Measurements from ENCODE around the gene RNPEPL1.

DNA sequence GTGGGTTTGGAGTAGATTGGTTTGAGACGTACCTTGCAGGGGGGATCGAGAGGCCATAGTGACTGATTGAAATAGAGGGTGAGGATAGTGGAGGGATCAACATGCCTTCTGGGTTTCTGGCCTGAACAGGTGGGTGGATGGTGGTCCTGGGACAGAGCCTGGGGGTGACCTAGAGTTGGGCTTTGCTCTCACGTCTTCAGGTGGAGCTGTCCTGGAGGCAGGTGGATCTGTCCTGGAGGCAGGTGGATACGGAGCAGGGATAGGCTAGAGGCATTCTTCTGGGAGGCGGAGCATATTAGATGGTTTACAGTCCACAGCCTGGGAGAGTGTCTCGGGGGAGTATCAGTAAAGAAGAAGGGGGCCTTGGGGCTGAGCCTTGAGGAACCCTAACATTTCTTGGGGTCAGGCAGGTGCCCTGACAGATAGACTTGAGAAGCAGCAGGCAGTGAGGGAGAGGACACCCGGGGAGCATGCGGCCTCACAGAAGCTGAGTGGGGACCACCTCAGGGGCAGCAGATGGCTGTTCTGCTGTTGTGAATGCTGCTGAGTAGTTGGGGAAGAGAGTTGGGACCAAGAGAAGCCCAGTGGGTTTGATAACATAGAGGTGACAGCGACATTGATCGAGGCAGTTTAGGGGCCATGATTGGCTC lies 19.8 kb downstream of the RNPEPL1 start:
- TF ChIP-seq BCL11A (tag by site-specific recombination; IDR thresholded peaks at IDR 0.05; ENCODE audit: low read depth) (no peak), PRDM6 (tag by site-specific recombination; IDR thresholded peaks at IDR 0.05) (no peak), ZNF621 (tag by site-specific recombination; IDR thresholded peaks at IDR 0.05) (no peak), ZEB2 (tag by site-specific recombination; IDR thresholded peaks at IDR 0.05) (no peak), ZNF639 (tag by site-specific recombination; IDR thresholded peaks at IDR 0.05) (no peak), GLIS2 (tag by site-specific recombination; IDR thresholded peaks at IDR 0.05) (no peak), ZNF529 (tag by site-specific recombination; IDR thresholded peaks at IDR 0.05; ENCODE audit: insufficient replicate concordance) (no peak)
- TF ChIP-seq, protein P1, sequence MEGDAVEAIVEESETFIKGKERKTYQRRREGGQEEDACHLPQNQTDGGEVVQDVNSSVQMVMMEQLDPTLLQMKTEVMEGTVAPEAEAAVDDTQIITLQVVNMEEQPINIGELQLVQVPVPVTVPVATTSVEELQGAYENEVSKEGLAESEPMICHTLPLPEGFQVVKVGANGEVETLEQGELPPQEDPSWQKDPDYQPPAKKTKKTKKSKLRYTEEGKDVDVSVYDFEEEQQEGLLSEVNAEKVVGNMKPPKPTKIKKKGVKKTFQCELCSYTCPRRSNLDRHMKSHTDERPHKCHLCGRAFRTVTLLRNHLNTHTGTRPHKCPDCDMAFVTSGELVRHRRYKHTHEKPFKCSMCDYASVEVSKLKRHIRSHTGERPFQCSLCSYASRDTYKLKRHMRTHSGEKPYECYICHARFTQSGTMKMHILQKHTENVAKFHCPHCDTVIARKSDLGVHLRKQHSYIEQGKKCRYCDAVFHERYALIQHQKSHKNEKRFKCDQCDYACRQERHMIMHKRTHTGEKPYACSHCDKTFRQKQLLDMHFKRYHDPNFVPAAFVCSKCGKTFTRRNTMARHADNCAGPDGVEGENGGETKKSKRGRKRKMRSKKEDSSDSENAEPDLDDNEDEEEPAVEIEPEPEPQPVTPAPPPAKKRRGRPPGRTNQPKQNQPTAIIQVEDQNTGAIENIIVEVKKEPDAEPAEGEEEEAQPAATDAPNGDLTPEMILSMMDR (tag by site-specific recombination; IDR thresholded peaks at IDR 0.05) = no peak
